GM12892 (cell line): ENCODE results near the gene MCM10. TPM values are rescaled to one million over a fixed set of nuclear protein-coding genes. Genes with fewer than 3 reads are reported as not detected.

Experiments used
- DNase-seq: peaks from one replicate; pipeline ENCODE4 v3.0.0; 2011; ENCODE audit not compliant: insufficient read length
- FAIRE-seq: peaks from 2 replicates; lab custom pipeline; 2011; peaks lifted over from hg19 to GRCh38; lab: Jason Lieb, UNC
- POLR2A ChIP-seq: IDR thresholded peaks from 2 replicates; pipeline ENCODE4 v1.6.1; 2011; ENCODE audit warnings: low read depth, low read length, control low read depth
- POLR2AphosphoS5 ChIP-seq: IDR thresholded peaks from 2 replicates; pipeline ENCODE4 v1.6.1; 2011; ENCODE audit warnings: low read depth, low read length, control low read depth
- TAF1 ChIP-seq: IDR thresholded peaks from 2 replicates; pipeline ENCODE4 v1.6.1; 2011; ENCODE audit warnings: low read depth, mild to moderate bottlenecking, control low read depth, low read length, borderline replicate concordance
- polyA plus RNA-seq: library from polyadenylated mRNA; unstranded; fragments of >200 nt; gene quantifications from one replicate; pipeline ENCODE4 v1.2.1, GENCODE V29; 2012; ENCODE audit warnings: missing spikeins, inconsistent platforms; ENCODE audit not compliant: missing spikeins

The MCM10 gene
- polyA plus RNA-seq, result 14.7 TPM

DNA sequence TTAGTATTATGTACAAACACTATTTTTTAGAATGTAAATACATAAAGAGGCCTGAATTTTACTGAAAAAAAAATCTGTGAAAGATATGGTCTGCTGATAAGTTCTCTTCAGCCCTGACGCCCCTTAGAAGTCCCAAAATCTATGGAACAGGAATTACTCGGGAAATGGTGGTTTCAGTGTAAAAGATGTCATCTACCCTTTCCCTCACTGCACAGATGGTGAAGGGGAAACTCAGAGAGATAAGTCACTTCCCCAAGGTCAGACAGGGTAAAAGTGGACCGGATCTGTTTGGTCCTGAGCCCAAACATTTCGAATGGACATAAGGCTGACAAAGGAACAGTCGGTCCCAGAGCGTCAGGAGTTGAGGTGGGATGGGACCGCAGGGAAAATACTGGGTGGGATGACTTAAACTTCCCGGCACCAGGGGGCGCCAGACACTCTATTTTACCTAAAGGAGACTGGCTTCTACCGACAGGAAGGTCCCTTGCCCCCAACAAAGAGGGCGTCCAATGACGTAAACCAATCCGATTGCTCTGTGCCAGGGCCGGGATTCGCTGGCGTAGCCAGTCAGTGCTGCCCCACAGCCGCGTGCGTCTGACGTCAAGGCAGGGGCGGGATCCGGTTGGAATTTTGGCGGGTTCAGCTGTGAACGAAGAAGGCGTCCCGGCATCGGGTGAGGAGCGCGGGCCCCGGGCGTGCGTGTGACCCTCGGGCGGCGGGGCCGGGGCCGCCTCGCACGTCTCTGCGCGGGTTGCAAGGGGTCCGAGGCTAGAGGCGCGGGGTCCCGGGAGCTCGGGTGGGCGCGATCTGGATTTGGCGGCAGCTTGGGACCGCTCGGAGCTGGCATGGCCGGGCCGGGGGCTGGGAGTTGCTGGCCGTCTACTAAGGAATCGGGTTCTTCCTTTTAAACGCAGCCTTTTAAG, at the start of gene MCM10:
Gene MCM10, plus strand, starts transcription at position 625 of the 923 bp plus-strand sequence. CDS start 2,645 bp downstream, outside the sequence.
- peak; percentile 94 for DNase-seq
- no peak for TF ChIP-seq TAF1
- TF ChIP-seq POLR2A, result peak; percentile 60; the same call in 1 of the 2 replicates
- 0 out of 2 replicates have a peak, but pooled peaks have one; percentile 25 for TF ChIP-seq POLR2AphosphoS5
- FAIRE-seq, result peak; percentile 98

DNA sequence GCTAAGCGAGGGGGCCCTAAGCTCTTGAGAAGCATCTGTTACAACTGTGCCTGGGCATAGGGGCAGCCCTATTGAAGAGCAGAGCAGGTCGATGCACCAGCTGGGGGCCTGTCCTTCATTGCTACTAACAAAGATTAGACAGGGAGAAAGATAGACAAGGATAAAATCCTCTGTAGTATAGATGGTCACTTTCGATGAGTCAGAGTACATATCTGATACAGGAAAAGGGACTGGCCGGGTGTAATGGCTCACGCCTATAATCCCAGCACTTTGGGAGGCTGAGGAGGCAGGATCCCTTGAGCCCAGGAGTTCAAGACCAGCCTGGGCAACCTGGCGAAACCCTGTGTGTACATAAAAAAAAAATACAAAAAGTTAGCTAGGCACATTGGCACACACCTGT, 47.8 kb upstream of the MCM10 start:
- FAIRE-seq (no peak), DNase-seq (no peak)
- no peak for TF ChIP-seq POLR2A
- no peak for TF ChIP-seq POLR2AphosphoS5
- no peak for TF ChIP-seq TAF1

DNA sequence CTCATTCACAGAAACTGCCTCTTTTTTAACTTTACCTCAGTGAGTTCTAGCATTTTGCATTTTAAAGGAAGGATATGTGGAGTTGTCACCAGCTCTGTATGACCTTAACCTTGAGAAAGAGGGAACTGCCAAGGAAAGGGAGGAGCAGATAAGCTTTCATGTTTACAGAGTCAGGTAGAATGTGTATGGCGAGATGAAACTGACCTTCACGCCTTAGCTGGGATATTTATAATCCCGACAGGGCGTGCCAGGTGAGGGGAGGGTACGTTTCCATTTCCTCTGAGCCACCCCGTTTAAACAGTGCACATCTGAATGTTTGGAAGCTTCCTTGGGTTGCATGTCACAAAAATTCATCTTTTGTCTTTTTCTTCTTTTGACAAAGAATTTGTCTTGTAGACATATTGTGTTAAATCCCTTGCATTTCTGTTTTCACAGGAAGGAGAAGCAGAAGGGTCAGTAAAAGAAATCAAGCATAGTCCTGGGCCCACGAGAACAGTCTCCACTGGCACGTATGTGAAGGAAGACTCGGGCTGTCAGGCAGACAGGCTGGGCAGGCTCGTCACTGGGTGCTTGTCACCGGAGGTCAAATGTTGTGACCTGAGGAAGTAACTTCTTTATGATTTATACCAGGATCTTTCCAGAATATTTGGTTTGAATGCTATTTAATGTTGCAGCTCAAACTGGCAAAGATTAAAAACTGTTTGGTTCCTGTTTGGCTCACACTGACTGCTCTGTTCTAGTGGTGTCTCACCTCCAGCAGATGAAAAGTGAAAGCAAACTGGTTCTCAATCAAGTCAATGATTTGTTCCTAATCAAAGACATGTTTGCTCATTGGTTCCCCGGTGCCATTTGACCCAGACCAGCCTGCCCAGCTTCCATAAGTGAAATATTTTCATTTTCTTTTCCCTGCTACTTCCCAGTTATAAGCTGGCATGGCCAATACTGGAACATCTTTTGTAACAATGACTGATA, 45.2 kb upstream of the MCM10 start:
- no peak for DNase-seq
- TF ChIP-seq TAF1, result no peak
- TF ChIP-seq POLR2AphosphoS5, result no peak
- TF ChIP-seq POLR2A, result no peak
- FAIRE-seq, result no peak

DNA sequence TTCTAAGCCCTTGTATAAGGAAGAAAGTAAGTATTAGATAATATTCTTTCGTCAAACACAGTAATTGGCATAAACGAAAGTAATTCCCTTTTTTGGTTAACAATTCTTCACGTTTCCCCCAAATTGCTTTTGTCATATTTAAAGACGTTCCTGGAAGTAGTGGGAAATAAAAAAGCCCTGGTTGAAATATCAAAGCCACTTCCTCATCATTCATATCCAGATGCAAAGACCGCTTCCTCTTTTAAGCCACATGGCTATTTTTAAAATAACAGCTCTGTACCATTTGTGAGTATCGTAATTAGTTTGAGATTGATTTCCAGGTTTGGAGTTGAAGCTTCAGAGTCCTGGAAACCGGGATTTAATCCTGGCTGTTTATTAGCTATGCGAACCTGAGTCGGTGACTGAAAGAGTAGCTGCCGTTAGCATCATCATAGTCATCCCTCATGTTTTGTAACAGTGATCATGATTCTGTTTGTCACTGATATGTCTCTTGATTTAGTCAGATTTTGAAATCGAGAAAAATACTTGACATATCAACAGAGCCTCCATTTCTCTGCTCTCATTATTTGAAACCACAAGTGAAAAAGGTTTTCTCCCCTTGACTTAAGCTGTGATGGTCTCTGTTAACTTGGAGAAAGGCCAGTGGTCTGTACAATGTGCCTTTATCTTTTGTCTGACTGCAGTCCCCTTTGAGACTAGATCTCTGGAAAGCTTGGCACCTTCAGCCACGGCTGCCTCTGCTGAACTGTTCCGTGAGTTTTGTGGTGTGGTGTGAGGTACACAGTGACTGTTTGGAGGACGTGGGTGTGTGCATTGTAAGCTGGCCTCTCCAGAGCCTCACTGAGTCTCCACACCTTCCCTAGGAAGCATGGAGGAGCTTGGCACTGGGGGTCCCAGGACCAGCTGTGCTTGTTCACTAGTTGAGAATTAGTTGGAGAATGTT, 43.2 kb upstream of the MCM10 start:
- TF ChIP-seq TAF1, result no peak
- TF ChIP-seq POLR2A, result no peak
- no peak for TF ChIP-seq POLR2AphosphoS5
- DNase-seq (no peak), FAIRE-seq (no peak)

DNA sequence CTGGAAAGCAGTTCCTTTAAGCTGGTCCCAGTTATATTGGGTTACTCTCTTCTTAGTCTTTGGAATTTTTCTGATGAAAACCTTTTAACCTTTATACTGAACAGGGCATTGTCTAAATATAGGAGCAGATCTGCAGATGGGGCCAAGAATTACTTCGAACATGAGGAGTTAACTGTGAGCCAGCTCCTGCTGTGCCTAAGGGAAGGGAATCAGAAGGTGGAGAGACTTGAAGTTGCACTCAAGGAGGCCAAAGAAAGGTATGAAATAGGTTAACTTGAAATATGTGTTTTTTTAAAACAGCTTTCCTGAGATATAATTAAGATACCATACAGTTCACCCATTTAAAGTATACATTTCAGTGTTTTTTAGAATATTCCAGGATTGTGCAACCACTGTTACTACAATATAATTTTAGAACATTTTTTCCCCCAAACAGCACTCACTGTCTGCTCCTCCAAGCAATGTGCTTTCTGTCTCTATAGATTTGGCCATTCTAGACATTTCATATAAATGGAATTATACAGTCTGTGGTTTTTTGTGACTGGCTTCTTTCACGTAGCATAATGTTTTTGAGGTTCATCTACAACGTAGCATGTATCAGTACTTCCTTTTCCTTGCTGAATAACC, 42.5 kb upstream of the MCM10 start:
- DNase-seq, result no peak

DNA sequence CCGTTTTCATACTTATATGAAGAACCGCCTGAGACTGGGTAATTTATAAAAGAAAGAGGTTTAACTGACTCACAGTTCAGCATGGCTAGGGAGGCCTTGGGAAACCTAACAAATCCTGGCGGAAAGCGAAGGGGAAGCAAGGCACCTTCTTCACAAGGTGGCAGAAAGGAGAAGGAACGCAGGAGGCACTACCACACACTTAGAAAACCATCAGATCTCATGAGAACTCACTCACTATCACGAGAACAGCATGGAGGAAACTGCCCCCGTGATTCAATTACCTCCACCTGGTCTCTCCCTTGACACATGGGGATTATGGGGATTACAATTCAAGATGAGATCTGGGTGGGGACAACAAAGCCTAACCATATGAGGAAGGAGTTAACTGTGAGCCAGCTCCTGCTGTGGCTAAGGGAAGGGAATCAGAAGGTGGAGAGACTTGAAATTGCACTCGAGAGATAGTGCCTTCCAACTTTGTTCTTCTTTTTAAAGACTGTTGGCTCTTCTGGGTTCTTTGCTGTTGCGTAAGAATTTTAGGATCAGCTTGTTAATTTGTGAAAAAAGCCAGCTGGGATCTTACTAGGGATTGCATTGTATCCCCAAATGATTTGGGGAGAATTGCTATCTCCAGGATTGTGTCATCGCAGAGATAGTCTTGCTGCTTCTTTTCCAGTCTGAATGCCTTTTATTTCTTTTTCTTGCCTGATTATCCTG, 40.4 kb upstream of the MCM10 start:
- TF ChIP-seq POLR2A (no peak), TAF1 (no peak), POLR2AphosphoS5 (no peak)
- FAIRE-seq (no peak), DNase-seq (no peak)

More for the DNA sequence above, 42.5 kb upstream of the MCM10 start:
- no peak for FAIRE-seq
- TF ChIP-seq TAF1, result no peak
- TF ChIP-seq POLR2AphosphoS5, result no peak

DNA sequence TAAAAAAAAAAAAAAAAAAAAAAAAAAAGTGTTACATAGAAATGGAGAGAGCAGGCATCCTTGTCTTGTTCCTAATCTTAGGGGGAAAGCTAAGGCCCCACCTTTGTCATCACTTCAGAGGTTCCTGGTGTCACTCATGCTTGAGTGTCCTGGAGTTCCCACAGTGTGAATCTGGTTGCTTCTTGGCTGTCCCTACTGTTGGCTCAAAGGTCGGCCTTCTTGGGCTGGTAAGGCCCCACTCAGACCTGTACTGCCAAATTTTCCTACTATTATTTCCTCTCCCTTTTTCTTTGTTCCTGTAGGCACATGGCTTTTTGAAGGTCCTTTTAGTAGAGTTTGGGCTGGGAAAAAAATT, 39.9 kb upstream of the MCM10 start:
- no peak for TF ChIP-seq POLR2A
- no peak for TF ChIP-seq TAF1
- no peak for TF ChIP-seq POLR2AphosphoS5
- FAIRE-seq, result no peak
- DNase-seq, result no peak

DNA sequence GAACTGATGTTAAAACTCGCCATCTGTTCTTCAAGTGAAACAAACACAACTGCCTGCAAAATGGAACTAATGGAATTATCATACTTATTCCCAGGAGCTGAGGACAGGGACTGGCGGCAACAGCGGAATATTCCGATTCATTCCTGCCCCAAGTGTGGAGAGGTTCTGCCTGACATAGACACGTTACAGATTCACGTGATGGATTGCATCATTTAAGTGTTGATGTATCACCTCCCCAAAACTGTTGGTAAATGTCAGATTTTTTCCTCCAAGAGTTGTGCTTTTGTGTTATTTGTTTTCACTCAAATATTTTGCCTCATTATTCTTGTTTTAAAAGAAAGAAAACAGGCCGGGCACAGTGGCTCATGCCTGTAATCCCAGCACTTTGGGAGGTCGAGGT, 24.7 kb upstream of the MCM10 start:
- FAIRE-seq (no peak), DNase-seq (no peak)
- TF ChIP-seq TAF1 (no peak), POLR2A (no peak), POLR2AphosphoS5 (no peak)

DNA sequence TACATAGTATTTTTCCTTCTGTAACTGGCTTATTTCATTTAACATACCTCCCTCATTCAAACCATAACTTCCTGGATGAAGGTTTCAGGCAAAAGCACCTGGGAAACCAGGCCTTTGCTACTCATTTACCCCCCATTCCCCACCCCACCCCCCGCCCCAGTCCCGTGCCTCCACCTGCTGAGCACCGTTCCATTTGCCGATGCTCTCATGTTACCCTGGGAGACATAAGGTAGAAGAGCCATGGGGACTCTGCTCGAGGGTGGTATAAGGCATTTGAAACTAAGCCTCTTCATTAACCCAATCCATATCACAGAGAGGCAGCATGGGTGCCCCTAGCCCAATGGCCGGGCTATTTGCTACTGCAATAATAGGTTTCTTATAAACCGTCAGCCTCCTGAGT, 22.2 kb upstream of the MCM10 start:
- FAIRE-seq (no peak), DNase-seq (no peak)
- TF ChIP-seq TAF1 (no peak), POLR2AphosphoS5 (no peak), POLR2A (no peak)

DNA sequence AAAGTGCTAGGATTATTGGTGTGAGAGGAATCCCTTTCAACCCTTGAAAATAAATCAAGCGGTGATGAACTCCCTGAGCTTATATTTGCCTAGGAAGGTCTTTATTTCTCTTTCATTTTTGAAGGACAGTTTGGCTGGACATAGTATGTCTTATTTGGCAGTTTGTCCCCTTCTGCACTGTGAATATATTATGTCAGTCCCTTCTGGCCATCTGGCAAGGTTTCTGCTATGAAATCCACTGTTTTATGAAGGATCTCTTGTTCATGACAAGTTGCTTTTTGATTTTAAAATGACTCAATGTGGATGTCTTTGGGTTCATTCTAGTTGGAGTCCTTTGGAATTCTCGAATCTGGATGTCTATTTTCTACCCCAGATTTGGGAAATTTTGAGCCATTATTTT, 21.7 kb upstream of the MCM10 start:
- no peak for DNase-seq
- TF ChIP-seq POLR2A, result no peak
- no peak for TF ChIP-seq TAF1
- TF ChIP-seq POLR2AphosphoS5, result no peak
- no peak for FAIRE-seq
